Smooth muscle cell of bladder (primary cell): ENCODE results near the gene SRPK1. TPM values are rescaled to one million over a fixed set of nuclear protein-coding genes. Genes with fewer than 3 reads are reported as not detected.

Experiments used
- total RNA-seq: library from RNA; depleted of rRNA; stranded (reverse); fragments of >200 nt; gene quantifications from 2 replicates; pipeline ENCODE4 v1.2.3, GENCODE V29; 2014

The SRPK1 gene
- total RNA-seq: 29.4 and 39.7 TPM in 2 replicates

GRCh38 chr6:35920793-35921732 lies at the start of gene SRPK1:
TSS of gene SRPK1 (minus strand) at chr6:35921098. CDS start at chr6:35921056, 42 bp downstream.

GRCh38 chr6:35804996-35805736 lies 115.7 kb downstream of the SRPK1 start, which contains the start of gene LHFPL5:
TSS of gene LHFPL5 (plus strand) at chr6:35805352. CDS start at chr6:35805671, 319 bp downstream.

Other genes starting within 250 kb of the SRPK1 start
- gene FKBP5, start 232.2 kb downstream of the SRPK1 start, total RNA-seq: 2.8 and 4.8 TPM in 2 replicates
- 0.28 and 0.65 TPM in 2 replicates for gene ARMC12, start 184.1 kb downstream of the SRPK1 start, total RNA-seq
- gene CLPSL2, start 144.5 kb downstream of the SRPK1 start, total RNA-seq: not detected in 2 replicates
- not detected in 2 replicates for gene CLPSL1, start 140.1 kb downstream of the SRPK1 start, total RNA-seq
- gene CLPS, start 123.8 kb downstream of the SRPK1 start, total RNA-seq: not detected in 2 replicates
- gene LHFPL5, start 115.7 kb downstream of the SRPK1 start, total RNA-seq: not detected in 2 replicates
- 0.09 and 0.14 TPM in 2 replicates for gene SLC26A8, start 103.5 kb upstream of the SRPK1 start, total RNA-seq
- gene MAPK14, start 106.7 kb upstream of the SRPK1 start, total RNA-seq: 36.4 and 49.2 TPM in 2 replicates
- gene MAPK13, start 209.4 kb upstream of the SRPK1 start, total RNA-seq: 5.7 and 8.1 TPM in 2 replicates